Suppressor macrophage (primary cell): Measurements from ENCODE around the gene ZFAND6.

Source experiments
- DNase-seq, 4 experiments: peaks; one replicate each; pipeline ENCODE4 v3.0.0-alpha.2; 2020 to 2022

Gene ZFAND6

GRCh38 chr15:80052597-80053304 is 6.7 kb upstream of the ZFAND6 start:
- DNase-seq, result peak in 1 of 4 experiments; percentile 16

DNA sequence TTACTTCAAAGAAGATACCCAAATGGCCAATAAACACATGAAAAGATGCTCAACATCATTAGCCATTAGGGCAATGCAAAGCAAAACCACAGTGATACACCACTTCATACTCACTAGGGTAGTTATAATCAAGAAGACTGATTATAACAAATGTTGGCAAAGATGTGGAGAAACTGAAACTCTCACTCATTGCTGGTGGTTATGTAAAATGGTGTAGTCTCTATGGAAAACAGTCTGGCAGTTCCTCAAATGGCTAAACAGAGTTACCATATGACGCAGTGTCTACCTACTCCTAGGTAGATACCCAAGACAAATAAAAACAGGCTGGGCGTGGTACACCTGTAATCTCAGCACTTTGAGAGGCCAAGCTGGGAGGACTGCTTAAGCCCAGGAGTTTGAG is 3.5 kb upstream of the ZFAND6 start:
- DNase-seq, result no peak

DNA sequence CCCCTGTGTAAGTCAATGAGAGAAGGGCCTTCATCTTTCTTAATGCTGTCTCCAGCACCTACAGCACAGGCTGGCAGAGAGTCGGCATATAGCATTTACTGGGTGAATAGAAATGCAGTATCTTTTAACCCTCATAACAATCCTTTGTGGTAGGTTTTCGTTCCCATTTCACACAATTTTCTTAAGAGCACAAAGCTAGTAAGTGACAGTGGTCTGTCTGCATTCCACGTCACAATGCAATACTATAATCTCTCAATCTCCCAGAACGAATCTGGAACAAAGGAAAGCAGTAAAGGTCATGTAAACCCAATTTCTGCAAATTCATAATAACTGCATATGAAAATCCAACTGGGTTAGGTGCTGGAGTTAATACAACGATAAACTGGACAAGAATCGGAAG is 1.4 kb upstream of the ZFAND6 start:
- no peak for DNase-seq

- peak; percentile 73 to 91 (median 82) for DNase-seq
Measured at GRCh38 chr15:80059786-80060355, 395 bp downstream of the ZFAND6 start.

GRCh38 chr15:80060356-80061006 is 1.0 kb downstream of the ZFAND6 start:
- peak; percentile 63 to 75 (median 68) for DNase-seq

DNA sequence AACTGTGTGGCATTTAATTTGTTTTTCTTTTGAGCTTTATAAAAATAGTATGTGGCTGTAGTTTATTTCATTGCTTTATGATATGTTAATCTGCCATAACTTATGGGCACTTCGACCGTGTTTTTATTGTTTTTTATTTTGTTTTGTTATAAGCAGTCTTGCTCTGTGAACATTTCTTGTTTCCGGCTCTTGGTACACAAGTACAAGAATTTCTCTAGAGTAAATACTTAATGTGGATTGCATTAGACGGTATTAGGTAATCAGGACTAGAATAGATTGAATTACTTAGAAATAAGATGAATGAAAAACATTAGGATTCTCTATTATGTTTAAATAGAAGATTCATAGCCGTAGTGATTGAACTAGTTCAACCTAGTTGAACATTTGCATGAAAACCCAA is 2.1 kb downstream of the ZFAND6 start:
- peak in 2 of 4 experiments; percentile 25 to 27 for DNase-seq

DNA sequence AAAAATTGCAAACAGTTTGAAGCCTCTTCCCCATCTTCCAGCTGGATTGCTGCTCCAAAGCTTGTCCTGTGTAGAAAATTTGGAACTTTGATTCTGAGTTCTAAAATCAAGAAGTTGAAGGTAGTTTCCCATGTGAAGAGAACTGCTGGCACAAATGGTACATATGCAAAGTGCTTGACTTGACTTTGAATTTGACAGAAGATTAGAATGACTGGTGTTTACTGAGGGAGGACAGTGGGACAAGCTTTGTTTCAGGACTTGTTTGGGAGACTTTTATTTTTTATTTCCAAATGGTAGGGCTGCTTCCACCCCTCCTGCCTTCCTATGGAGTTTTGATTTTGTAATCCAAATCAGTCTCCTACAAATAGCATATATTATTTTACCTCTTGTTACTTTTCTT is 7.4 kb downstream of the ZFAND6 start:
- DNase-seq, result no peak

DNA sequence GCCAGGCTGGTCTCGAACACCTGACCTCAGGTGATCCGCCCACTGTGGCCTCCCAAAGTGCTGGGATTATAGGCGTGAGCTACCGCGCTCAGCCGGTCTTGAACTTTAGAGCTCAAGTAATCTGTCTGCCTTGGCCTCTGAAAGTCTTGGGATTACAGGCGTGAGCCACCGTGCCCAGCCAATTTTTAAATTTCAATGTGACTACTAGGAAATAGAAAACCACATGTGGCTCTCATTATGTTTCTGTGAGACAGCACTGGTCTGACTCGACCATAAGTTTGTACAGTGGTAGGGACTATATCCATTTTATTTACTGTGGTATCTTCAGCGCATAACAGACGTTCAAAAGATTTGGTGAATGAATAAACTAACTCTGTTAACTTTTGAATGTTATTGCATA is 9.1 kb downstream of the ZFAND6 start:
- no peak for DNase-seq

- DNase-seq, result peak in 3 of 4 experiments; percentile 37 to 55 (median 39)
Measured at GRCh38 chr15:80070840-80071239, 11.4 kb downstream of the ZFAND6 start.

DNA sequence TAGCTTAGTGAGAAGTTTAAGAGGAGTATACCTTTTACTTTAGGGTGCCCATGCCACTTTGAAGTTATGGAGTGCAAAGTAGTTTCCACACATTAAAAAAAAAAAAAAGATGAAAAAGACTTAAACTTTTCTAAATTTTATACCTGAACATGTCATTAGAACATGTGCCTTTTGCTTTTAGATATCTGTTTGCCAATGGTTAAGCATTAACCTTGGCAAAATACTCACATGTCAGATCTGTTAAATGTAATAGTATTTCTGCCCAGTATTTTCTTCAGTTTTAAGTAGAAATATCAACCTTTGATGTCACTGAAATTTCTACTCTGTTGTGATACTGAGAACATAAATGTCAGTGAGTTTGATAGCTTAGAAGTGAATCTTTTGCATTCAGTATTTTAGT is 12.2 kb downstream of the ZFAND6 start:
- no peak for DNase-seq

DNA sequence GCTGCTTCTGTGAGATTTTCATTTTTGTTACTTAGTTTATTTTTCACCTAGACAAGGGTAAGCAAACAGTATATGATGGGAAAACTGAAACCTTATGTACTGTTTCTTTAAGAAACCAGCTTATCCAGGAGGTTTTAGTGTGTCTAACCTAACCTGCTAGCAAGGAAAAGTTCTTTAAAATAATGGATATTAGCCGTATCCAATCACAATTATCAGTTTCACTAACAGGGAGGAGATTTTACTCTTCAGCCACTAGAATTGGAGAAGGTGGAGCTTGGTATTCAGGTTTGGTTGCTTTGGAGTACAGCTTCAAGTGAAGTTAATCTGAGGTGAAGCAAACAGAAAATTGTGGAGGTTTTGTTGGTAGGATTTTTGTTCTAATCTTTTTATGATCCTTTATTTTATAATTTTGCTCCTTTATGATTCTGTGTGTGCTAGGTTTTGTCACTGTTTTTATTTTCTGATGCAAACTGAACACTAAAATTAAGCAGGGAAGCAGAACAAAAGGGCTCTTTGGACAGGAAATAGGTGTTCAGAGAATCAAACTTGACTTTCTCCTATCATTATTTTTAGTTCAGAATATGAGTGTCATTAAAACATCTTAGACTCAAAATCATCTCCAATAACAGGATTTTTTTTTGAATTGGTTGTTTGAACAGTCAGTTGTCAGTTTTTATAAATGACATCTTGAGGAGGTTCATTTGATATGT is 13.0 kb downstream of the ZFAND6 start:
- peak; percentile 35 to 80 (median 65) for DNase-seq

- DNase-seq, result no peak
Measured at GRCh38 chr15:80073197-80073596, 13.7 kb downstream of the ZFAND6 start.

DNA sequence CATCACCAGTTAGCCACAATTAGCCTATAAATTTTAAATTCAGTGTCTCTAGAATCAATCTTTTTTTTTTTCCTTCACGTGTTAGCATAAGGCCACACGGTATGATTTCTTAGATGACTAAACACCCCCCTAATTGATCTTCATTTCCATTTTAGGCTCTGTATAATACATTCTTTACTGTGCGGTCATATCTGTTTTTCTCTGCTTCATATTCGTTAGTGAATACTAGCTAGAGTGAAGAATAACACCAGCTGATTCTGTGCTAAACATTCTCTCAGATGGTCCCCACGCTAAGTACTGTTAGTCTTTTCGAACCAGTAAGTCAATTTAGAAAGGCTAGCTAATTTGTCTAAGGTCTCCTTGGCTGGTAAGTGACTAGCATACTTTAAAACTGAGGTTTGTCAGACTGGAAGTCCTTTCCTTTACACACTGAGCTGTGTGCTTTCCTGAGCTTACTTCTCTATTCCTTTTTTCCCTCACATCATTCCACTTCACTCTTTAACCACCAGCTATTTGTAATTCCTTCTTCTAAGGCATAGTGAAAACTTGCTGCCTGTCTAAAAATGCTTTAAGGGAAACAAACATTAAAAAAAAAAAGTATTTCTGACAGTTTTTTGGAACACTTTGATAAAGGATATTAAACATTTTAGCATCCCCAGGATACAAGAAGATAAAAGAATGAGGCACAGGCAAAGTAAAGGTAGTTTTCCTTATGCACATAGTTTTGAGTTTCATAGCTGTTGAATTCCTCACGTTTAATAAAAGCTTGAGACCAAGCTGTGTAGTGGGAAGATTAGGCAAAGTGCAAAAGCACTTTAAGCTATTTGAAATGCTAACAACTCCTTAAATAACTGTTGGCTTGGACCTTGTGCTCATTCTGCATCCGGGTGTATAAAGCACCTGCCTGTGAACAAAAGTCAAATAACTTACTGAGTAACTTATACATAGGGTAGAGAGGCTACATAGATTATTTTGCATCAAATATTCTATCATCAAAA is 17.1 kb downstream of the ZFAND6 start:
- no peak for DNase-seq

GRCh38 chr15:80081390-80081789 is 21.9 kb downstream of the ZFAND6 start:
- peak; percentile 49 to 78 (median 66) for DNase-seq

- DNase-seq, result no peak
Measured at GRCh38 chr15:80087104-80087503, 27.6 kb downstream of the ZFAND6 start.

DNA sequence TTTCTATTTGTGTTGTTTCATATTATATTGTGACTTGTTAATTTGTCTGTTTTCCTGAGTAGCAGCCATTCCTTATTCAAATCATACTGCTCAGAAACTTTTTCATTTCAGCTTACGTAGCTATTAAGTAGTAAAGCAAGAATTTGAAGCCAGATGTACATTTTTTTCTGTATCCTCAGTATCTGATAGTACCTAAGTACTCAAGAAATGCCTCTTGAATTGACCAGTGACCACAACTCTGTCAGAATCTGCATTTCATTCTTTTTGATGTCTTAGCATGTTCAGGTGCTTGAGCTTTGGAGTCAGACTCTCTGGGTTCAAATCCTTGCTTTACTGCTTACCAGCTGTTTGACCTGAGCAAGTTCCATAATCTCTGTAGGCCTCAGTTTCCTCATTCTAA is 30.6 kb downstream of the ZFAND6 start:
- DNase-seq, result no peak

DNA sequence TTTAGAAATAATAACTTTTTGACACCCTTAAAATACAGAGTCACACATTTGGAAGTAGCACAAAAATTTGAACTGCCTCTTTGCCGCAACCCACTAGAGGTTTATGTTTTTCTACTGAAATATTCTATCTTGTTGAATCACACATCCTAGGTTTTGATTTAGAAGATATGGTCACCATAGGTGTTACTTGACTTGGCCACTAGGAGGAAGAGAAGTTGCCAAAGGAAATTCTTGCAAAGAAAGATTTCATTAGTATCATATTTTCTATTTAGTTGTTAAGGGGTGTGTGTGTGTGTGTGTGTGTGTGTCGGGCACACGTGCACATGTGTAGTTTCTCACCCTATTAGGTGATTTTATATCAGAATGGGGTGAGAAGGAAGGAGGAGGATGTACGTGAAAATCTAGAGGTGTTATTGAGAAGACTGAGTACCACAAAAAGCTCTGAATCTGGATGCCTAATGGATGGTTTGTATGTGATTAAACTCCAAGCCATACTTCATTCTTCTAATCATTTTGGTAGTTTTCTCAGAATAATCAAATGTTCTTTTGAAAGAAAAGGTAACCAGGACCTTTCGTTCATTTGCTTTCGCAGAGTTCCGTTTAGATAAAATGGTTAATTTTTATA is 31.5 kb downstream of the ZFAND6 start:
- peak in 2 of 4 experiments; percentile 8 to 25 for DNase-seq

DNA sequence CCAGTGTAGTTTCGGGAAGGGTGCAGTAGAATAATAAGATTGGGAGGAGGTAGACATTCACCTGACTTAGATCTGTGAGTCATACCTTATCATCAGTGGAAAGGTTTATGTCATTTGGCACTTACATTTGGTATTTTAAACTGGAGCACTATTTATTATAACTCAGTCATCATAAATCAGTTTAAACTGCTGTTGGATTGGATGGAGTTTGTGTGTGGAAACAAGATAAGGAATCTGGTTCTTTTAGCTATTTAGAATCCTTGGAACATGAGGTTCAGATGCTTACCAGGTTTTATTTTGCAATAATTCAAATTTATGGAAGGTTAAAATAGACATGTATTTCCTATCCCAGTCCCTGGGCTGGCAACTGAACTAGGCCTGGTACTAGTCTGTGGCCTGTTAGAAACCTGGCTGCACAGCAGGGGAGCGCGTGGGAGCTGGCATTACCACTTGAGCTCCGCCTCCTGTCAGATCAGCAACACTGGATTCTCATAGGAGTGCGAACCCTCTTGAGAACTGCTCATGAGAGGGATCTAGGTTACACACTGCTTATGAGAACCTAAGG is 34.5 kb downstream of the ZFAND6 start:
- DNase-seq, result peak in 2 of 4 experiments; percentile 9 to 22

- DNase-seq, result no peak
Measured at GRCh38 chr15:80095511-80095910, 36.0 kb downstream of the ZFAND6 start.

- no peak for DNase-seq
Measured at GRCh38 chr15:80095969-80096368, 36.5 kb downstream of the ZFAND6 start.

GRCh38 chr15:80098341-80098740 is 38.9 kb downstream of the ZFAND6 start:
- peak in 2 of 4 experiments; percentile 9 to 16 for DNase-seq
